ENCODE results near the gene SARDH.

SARDH gene

GRCh38 chr9:133775951-133776905 lies 38.1 kb upstream of the SARDH start:
- DNase-seq (ENCODE audit: low spot score), result no peak
- in situ Hi-C loops (cut with MboI; ENCODE audit: low sequenced_read_pairs, unreplicated experiment), result no loop called here
- TF ChIP-seq, protein P1, sequence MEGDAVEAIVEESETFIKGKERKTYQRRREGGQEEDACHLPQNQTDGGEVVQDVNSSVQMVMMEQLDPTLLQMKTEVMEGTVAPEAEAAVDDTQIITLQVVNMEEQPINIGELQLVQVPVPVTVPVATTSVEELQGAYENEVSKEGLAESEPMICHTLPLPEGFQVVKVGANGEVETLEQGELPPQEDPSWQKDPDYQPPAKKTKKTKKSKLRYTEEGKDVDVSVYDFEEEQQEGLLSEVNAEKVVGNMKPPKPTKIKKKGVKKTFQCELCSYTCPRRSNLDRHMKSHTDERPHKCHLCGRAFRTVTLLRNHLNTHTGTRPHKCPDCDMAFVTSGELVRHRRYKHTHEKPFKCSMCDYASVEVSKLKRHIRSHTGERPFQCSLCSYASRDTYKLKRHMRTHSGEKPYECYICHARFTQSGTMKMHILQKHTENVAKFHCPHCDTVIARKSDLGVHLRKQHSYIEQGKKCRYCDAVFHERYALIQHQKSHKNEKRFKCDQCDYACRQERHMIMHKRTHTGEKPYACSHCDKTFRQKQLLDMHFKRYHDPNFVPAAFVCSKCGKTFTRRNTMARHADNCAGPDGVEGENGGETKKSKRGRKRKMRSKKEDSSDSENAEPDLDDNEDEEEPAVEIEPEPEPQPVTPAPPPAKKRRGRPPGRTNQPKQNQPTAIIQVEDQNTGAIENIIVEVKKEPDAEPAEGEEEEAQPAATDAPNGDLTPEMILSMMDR (IDR thresholded peaks at IDR 0.05; ENCODE audit: borderline replicate concordance, control extremely low read depth, extremely low read depth, insufficient read depth, missing control alignments), result no peak

DNA sequence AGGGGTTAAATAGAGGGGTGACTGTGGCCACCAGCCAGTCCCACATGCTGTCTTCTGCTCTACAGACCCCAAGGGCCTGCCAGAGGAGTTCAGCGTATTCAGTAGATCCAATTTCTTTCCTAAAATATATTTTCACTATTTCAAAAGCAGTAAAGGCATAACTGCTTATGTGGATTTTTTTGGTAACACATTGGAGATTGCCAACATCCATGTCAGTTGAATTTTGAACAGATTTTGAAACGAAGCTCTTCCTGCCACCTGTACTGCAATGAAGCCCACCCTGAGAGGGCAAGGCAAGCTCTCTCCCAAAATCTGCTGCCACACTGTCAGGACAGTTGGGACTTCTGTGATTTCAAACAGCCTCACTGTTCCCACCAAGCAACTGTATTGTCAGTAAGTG lies 37.1 kb upstream of the SARDH start:
- no peak for DNase-seq (ENCODE audit: low spot score)
- in situ Hi-C loops (cut with MboI; ENCODE audit: low sequenced_read_pairs, unreplicated experiment), result no loop called here
- TF ChIP-seq, protein P1 (IDR thresholded peaks at IDR 0.05; ENCODE audit: borderline replicate concordance, control extremely low read depth, extremely low read depth, insufficient read depth, missing control alignments), result no peak

DNA sequence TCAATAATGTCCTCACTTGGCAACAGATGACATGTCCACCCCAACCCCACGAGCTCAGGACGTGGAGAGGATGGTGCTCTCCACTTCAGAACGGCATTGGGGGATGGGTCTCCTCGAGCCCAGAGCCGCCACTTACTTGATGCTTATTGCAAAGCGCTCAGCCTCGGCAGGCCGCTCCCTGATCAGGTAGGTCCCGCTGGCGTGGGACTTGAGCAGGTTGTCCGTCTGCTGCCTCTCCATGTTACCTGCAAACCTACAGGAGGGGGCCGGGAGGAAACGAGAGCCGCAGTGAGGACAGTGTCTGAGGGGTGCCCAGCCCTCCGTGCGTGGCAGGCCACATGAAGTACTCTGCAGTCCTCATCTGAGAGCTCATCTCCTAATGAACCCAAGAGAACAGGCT lies 36.6 kb upstream of the SARDH start:
- no peak for DNase-seq (ENCODE audit: low spot score)
- in situ Hi-C loops (cut with MboI; ENCODE audit: low sequenced_read_pairs, unreplicated experiment), result no loop called here
- TF ChIP-seq, protein P1 (IDR thresholded peaks at IDR 0.05; ENCODE audit: borderline replicate concordance, control extremely low read depth, extremely low read depth, insufficient read depth, missing control alignments), result no peak

DNA sequence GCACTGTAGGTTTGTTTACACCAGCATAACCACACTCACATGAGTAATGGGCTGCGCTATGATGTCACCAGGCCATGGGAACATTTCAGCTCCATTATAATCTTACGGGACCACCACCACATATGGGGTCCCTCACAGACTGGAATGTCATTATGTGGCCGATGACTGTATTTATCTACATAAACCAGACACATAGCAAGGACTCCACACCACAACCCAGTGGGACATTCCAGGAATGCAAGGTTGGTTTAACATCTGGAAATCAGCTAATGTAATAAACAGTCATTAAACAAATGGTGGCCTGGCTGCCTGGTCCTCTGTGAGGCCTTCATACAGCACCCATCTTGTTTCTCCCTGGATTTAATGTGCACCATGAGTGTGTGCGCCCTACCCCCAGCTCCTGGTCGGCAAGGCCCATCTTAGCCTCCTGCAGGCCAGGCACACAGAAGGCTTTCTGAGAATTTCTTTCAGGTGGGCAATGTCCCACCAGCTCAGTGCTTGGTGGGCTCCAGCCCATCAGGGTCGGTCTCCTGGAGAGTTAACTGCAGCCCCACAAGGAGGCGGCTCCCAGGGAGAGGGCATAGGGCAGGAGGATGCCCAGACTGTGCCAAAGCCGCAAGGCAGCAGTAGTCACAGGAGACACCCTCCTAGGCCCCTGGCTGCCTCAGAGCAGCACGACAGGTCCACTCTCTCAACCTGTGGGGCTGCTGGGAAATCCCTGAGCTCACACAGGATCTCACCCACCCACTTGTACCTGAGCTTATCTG lies 35.9 kb upstream of the SARDH start:
- in situ Hi-C loops (cut with MboI; ENCODE audit: low sequenced_read_pairs, unreplicated experiment), result no loop called here
- TF ChIP-seq, protein P1 (IDR thresholded peaks at IDR 0.05; ENCODE audit: borderline replicate concordance, control extremely low read depth, extremely low read depth, insufficient read depth, missing control alignments), result no peak
- DNase-seq (ENCODE audit: low spot score), result no peak

DNA sequence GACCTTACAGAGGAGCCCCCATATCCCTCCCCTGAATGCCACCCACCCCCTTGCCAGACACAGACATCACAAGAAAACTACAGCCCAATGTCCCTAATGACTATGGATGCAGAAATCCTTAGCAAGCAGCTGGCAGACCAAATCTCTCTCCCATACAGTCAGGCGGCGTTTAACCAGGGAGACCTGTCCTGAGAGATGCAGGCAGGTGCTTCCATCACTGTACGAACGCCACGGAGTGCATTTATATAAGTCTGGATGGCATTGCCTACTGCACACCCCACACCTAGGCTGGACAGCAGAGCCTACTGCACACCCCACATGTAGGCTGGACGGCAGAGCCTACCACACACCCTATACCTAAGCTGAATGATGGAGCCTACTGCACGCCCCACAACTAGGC lies 34.4 kb upstream of the SARDH start:
- in situ Hi-C loops (cut with MboI; ENCODE audit: low sequenced_read_pairs, unreplicated experiment), result no loop called here
- TF ChIP-seq, protein P1 (IDR thresholded peaks at IDR 0.05; ENCODE audit: borderline replicate concordance, control extremely low read depth, extremely low read depth, insufficient read depth, missing control alignments), result no peak

More for the DNA sequence above, 34.4 kb upstream of the SARDH start:
- DNase-seq (ENCODE audit: low spot score), result no peak

Data from GM13976 (cell line).